PC-9 (cell line): ENCODE results near the gene FAM174C. TPM values are rescaled to one million over a fixed set of nuclear protein-coding genes. Genes with fewer than 3 reads are reported as not detected.

ENCODE experiments used
- BruUV-seq: library from RNA; stranded (reverse); fragments of 400-500 nt; replicated peaks from 2 replicates; lab custom pipeline; 2021; lab: Mats Ljungman, UMichigan
- CTCF ChIA-PET: fragments of 300-600 bp; sonication (Branson Sonifier 250); formaldehyde crosslinking; loops from one replicate; lab custom pipeline; 2022; ENCODE audit warnings: antibody characterized with exemption; lab: Charles Lee
- POLR2A ChIA-PET: fragments of 300-600 bp; sonication (Branson Sonifier 250); formaldehyde crosslinking; loops from one replicate; lab custom pipeline; 2022; ENCODE audit warnings: antibody characterized with exemption; ENCODE audit not compliant: unreplicated experiment; lab: Charles Lee
- DNase-seq, 2 experiments: peaks; one replicate each; pipeline versions ENCODE4 v3.0.0 to v3.0.0-alpha.2; 2015 to 2022; ENCODE audit warnings: mixed read lengths in 1 of 2
- H2AFZ ChIP-seq: fragments of 200-600 bp; sonication (generic); 2 replicates; pipeline ENCODE4 v1.8.1; 2017; ENCODE audit warnings: antibody characterized with exemption
- H3F3A ChIP-seq: fragments of 200-600 bp; sonication (generic); 2 replicates; pipeline ENCODE4 v1.8.1; 2017; ENCODE audit warnings: antibody characterized with exemption, mild to moderate bottlenecking, low read depth; ENCODE audit not compliant: insufficient read depth
- H3K27ac ChIP-seq: fragments of 200-600 bp; sonication (generic); 2 replicates; pipeline ENCODE4 v1.6.1; 2016; ENCODE audit warnings: mixed run types
- H3K27me3 ChIP-seq: fragments of 200-600 bp; sonication (generic); 2 replicates; pipeline ENCODE4 v1.6.1; 2016; ENCODE audit warnings: low read depth, mixed run types; ENCODE audit not compliant: insufficient read depth
- H3K36me3 ChIP-seq: fragments of 200-600 bp; sonication (generic); 2 replicates; pipeline ENCODE4 v1.6.1; 2016; ENCODE audit warnings: low read depth, mixed run types
- H3K4me1 ChIP-seq: fragments of 200-600 bp; sonication (generic); replicated peaks from 2 replicates; pipeline ENCODE4 v1.6.1; 2016; ENCODE audit warnings: mixed run types; ENCODE audit not compliant: insufficient read depth
- H3K4me2 ChIP-seq: fragments of 200-600 bp; sonication (generic); 2 replicates; pipeline ENCODE4 v1.6.1; 2017; ENCODE audit warnings: mixed run types
- H3K4me3 ChIP-seq: fragments of 200-600 bp; sonication (generic); 2 replicates; pipeline ENCODE4 v1.6.1; 2016; ENCODE audit warnings: mixed run types
- H3K79me2 ChIP-seq: fragments of 200-600 bp; sonication (generic); 2 replicates; pipeline ENCODE4 v1.6.1; 2017; ENCODE audit warnings: low read depth, mixed run types
- H3K9me2 ChIP-seq: fragments of 200-600 bp; sonication (generic); 2 replicates; pipeline ENCODE4 v1.8.1; 2017; ENCODE audit warnings: mild to moderate bottlenecking; ENCODE audit not compliant: insufficient read depth
- H3K9me3 ChIP-seq: fragments of 200-600 bp; sonication (generic); 2 replicates; pipeline ENCODE4 v1.8.1; 2016; ENCODE audit warnings: low read depth; ENCODE audit not compliant: insufficient read depth
- H4K20me1 ChIP-seq: fragments of 200-600 bp; sonication (generic); 2 replicates; pipeline ENCODE4 v1.8.1; 2017; ENCODE audit not compliant: insufficient read depth
- CTCF ChIP-seq: fragments of 200-600 bp; sonication (generic); conservative IDR thresholded peaks from 2 replicates; pipeline ENCODE4 v1.6.1; 2017; ENCODE audit warnings: mixed run types, antibody characterized with exemption, mild to moderate bottlenecking, moderate library complexity
- EZH2 ChIP-seq: fragments of 200-600 bp; sonication (generic); IDR thresholded peaks from 2 replicates; pipeline ENCODE4 v1.8.0; 2017; ENCODE audit warnings: antibody characterized with exemption, low read depth
- intact Hi-C: fragments of 100-400 bp; cut with micrococcal nuclease; formaldehyde crosslinking; loops from one replicate; pipeline ENCODE4 v1.10.0; 2022; ENCODE audit not compliant: unreplicated experiment
- total RNA-seq: library from RNA; stranded (reverse); gene quantifications from 2 replicates; pipeline ENCODE4 v1.2.3, GENCODE V29; 2021

FAM174C gene
- total RNA-seq, 1 experiment from 2014 or later: 51.8 TPM

- ChIA-PET POLR2A (interaction anchor here (0.5 to 1.3 kb wide), 24 partner anchors 9 to 1267 kb away, joined by 3 to 23 read pairs (median 4); partner anchors contain the start of genes ABCA7, GPX4 and REEP6), CTCF (interaction anchor here (0.6 to 5.0 kb wide), 3 partner anchors 16 to 187 kb away, joined by 4 to 76 read pairs (median 5); no protein-coding TSS in a partner anchor)
- Histone ChIP-seq H3K36me3 (peaks cover 7% of the 10 kb centered on the region; the same call in 1 of the 2 replicates), H3K27me3 (no peaks in the 10 kb centered on the region), H3K27ac (no peak overlapping the region), H2AFZ (no peak overlapping the region), H3K9me2 (no peaks in the 10 kb centered on the region), H3K4me3 (peak overlapping the region; percentile 67; the same call in 1 of the 2 replicates), H3K9me3 (no peaks in the 10 kb centered on the region), H4K20me1 (peaks cover 8% of the 10 kb centered on the region; the same call in 1 of the 2 replicates), H3F3A (peaks cover 38% of the 10 kb centered on the region), H3K79me2 (peaks cover 38% of the 10 kb centered on the region), H3K4me1 (peaks cover 46% of the 10 kb centered on the region), H3K4me2 (peak overlapping the region; percentile 63)
- no peak for DNase-seq
- intact Hi-C loops: no loop called here
- BruUV-seq: no TSS peak
- TF ChIP-seq EZH2: no peak
- TF ChIP-seq CTCF: no peak
Observed at GRCh38 chr19:1268226-1269064, 6.9 kb upstream of the FAM174C start.

GRCh38 chr19:1269065-1269477 is 6.3 kb upstream of the FAM174C start, which contains the start of gene CIRBP:
Gene CIRBP (plus strand): TSS chr19:1269332. CDS start chr19:1270934, 1,602 bp downstream.
- Histone ChIP-seq H3K27ac (peak within 1 kb of the TSS; percentile 82), H3F3A (peaks cover 43% of the 10 kb centered on the region), H3K9me2 (no peaks in the 10 kb centered on the region), H3K79me2 (peaks cover 44% of the 10 kb centered on the region), H3K27me3 (no peaks in the 10 kb centered on the region), H3K4me3 (peak within 1 kb of the TSS; percentile 67), H3K9me3 (no peaks in the 10 kb centered on the region), H3K4me1 (peaks cover 51% of the 10 kb centered on the region), H4K20me1 (peaks cover 12% of the 10 kb centered on the region), H2AFZ (no peak within 1 kb of the TSS), H3K4me2 (peak within 1 kb of the TSS; percentile 84), H3K36me3 (peaks cover 11% of the 10 kb centered on the region; the same call in 1 of the 2 replicates)
- intact Hi-C loops: no loop called here
- ChIA-PET CTCF (interaction anchor here (0.6 to 5.0 kb wide), 3 partner anchors 16 to 187 kb away, joined by 4 to 76 read pairs (median 5); no protein-coding TSS in a partner anchor), POLR2A (interaction anchor here (0.5 to 1.3 kb wide), 25 partner anchors 9 to 1266 kb away, joined by 3 to 23 read pairs (median 5); partner anchors contain the start of genes ABCA7, GPX4 and REEP6)
- BruUV-seq: no TSS peak
- TF ChIP-seq CTCF: no peak
- TF ChIP-seq EZH2: no peak
- DNase-seq: peak; percentile 90 to 97

- H3K79me2 ChIP-seq: peaks cover 50% of the 10 kb centered on the region
- peaks cover 45% of the 10 kb centered on the region for H3F3A ChIP-seq
- ChIA-PET POLR2A (interaction anchor here (0.6 to 1.3 kb wide), 9 partner anchors 16 to 592 kb away, joined by 4 to 23 read pairs (median 8); partner anchors contain the start of gene GPX4), CTCF (interaction anchor here (1.0 to 5.0 kb wide), 2 partner anchors 25 to 186 kb away, joined by 5 to 76 read pairs; no protein-coding TSS in a partner anchor)
- BruUV-seq: TSS peak; percentile 68
- no peaks in the 10 kb centered on the region for H3K9me2 ChIP-seq
- no peaks in the 10 kb centered on the region for H3K27me3 ChIP-seq
- H3K9me3 ChIP-seq: no peaks in the 10 kb centered on the region
- intact Hi-C loops: no loop called here
- H4K20me1 ChIP-seq: peaks cover 12% of the 10 kb centered on the region
- DNase-seq: peak; percentile 71 to 77
- H3K36me3 ChIP-seq: peaks cover 11% of the 10 kb centered on the region; the same call in 1 of the 2 replicates
- H3K4me2 ChIP-seq: peak overlapping the region; percentile 84
- no peak for TF ChIP-seq EZH2
- no peak for TF ChIP-seq CTCF
- peak overlapping the region; percentile 82 for H3K27ac ChIP-seq
- H2AFZ ChIP-seq: no peak overlapping the region
- H3K4me1 ChIP-seq: peaks cover 50% of the 10 kb centered on the region
- peak overlapping the region; percentile 67 for H3K4me3 ChIP-seq
Observed at GRCh38 chr19:1269478-1270212, 5.7 kb upstream of the FAM174C start.
